Measurements from ENCODE around the gene ITGA11.

DNA sequence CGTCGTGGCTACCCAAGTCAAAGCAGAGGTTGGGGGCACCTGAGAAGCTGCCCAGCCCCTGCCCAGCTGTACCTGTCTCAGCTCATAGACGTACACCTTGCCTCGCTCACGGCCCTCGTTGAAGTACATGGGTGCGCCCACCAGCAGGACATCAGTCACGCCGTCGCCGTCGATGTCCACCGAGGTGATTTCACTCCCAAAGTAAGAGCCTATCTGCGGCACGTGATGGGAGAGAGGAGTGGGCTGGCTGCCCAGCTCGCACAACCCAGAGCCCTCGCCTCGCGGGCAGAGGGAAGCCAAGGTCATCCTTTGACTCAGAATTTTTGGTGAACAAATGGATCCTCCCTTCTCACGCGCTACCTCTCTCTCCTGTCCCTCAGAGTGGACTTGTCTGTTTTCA, 99.7 kb downstream of the ITGA11 start:
- no peak for TF ChIP-seq POLR2A (IDR thresholded peaks at IDR 0.05)
- no peak for TF ChIP-seq CTCF (IDR thresholded peaks at IDR 0.05)
- TF ChIP-seq EP300 (IDR thresholded peaks at IDR 0.05) = no peak
- TF ChIP-seq POLR2AphosphoS5 (IDR thresholded peaks at IDR 0.05) = no peak

Data from suprapubic skin (tissue), 4 donors.